ENCODE results near the gene IFT81.
"Not testable (repeated sequence)": the region's sequence is repeated elsewhere in the genome, so short reads cannot be mapped to it uniquely, and the experiment has no call there.

Gene IFT81

GRCh38 chr12:110211639-110212536, 87.7 kb downstream of the IFT81 start:
- not testable (repeated sequence) for DNase-seq

- DNase-seq = no peak
Measured at GRCh38 chr12:110217996-110218674, 94.0 kb downstream of the IFT81 start.

GRCh38 chr12:110222027-110222426, 97.9 kb downstream of the IFT81 start:
- DNase-seq = no peak

GRCh38 chr12:110222433-110222832, 98.3 kb downstream of the IFT81 start:
- no peak for DNase-seq

GRCh38 chr12:110223777-110224378, 99.7 kb downstream of the IFT81 start:
- no peak for DNase-seq

- no peak for DNase-seq
Measured at GRCh38 chr12:110224379-110225304, 100.5 kb downstream of the IFT81 start.

GRCh38 chr12:110227138-110227537, 103.0 kb downstream of the IFT81 start:
- no peak for DNase-seq

- not testable (repeated sequence) for DNase-seq
Measured at GRCh38 chr12:110228348-110228747, 104.2 kb downstream of the IFT81 start.

GRCh38 chr12:110228756-110229155, 104.6 kb downstream of the IFT81 start:
- no peak for DNase-seq

GRCh38 chr12:110229409-110229808, 105.3 kb downstream of the IFT81 start:
- DNase-seq = no peak

- DNase-seq = no peak
Measured at GRCh38 chr12:110230655-110231054, 106.5 kb downstream of the IFT81 start.

GRCh38 chr12:110233212-110233903, 109.2 kb downstream of the IFT81 start:
- no peak for DNase-seq

- DNase-seq = no peak
Measured at GRCh38 chr12:110234331-110234751, 110.2 kb downstream of the IFT81 start.

GRCh38 chr12:110234755-110235154, 110.6 kb downstream of the IFT81 start:
- no peak for DNase-seq

- no peak for DNase-seq
Measured at GRCh38 chr12:110235383-110235782, 111.2 kb downstream of the IFT81 start.

- DNase-seq = no peak
Measured at GRCh38 chr12:110243227-110243626, 119.1 kb downstream of the IFT81 start.

GRCh38 chr12:110244372-110244771, 120.2 kb downstream of the IFT81 start:
- DNase-seq = no peak

- DNase-seq = no peak
Measured at GRCh38 chr12:110244829-110245228, 120.7 kb downstream of the IFT81 start.

- DNase-seq = peak; percentile 11
Measured at GRCh38 chr12:110245369-110245772, 121.2 kb downstream of the IFT81 start.

- DNase-seq = no peak
Measured at GRCh38 chr12:110246636-110247339, 122.6 kb downstream of the IFT81 start.
